Mesenchymal stem cell (in vitro differentiated cells and primary cell): Measurements from ENCODE around the gene PKNOX1.
"Not testable (repeated sequence)": the region's sequence is repeated elsewhere in the genome, so short reads cannot be mapped to it uniquely, and the experiment has no call there.

ENCODE experiments used
- DNase-seq: peaks from one replicate; pipeline ENCODE4 v3.0.0-alpha.2; 2013
- H2AFZ ChIP-seq: one replicate; pipeline ENCODE4 v1.6.1; 2013; ENCODE audit warnings: low read depth, mild to moderate bottlenecking, control low read depth, inconsistent platforms, low read length, moderate library complexity
- H2AK5ac ChIP-seq: 2 replicates; pipeline ENCODE4 v1.6.1; 2013; ENCODE audit warnings: low read length, moderate library complexity, mild to moderate bottlenecking, inconsistent platforms; ENCODE audit not compliant: severe bottlenecking
- H2BK120ac ChIP-seq: one replicate; pipeline ENCODE4 v1.6.1; 2013; ENCODE audit warnings: low read depth, mild to moderate bottlenecking, inconsistent platforms, low read length, moderate library complexity
- H2BK12ac ChIP-seq, 2 experiments: one replicate each; pipeline ENCODE4 v1.6.1; 2013; ENCODE audit warnings: inconsistent platforms in 2 of 2, low read length in 2 of 2, mild to moderate bottlenecking in 2 of 2, moderate library complexity in 2 of 2, control low read depth in 1 of 2
- H2BK15ac ChIP-seq: one replicate; pipeline ENCODE4 v1.6.1; 2013; ENCODE audit warnings: mild to moderate bottlenecking, low read depth, inconsistent platforms; ENCODE audit not compliant: poor library complexity, severe bottlenecking
- H2BK5ac ChIP-seq: 2 replicates; pipeline ENCODE4 v1.6.1; 2013; ENCODE audit warnings: low read depth, mild to moderate bottlenecking, low read length, control low read depth, inconsistent platforms; ENCODE audit not compliant: poor library complexity, severe bottlenecking
- H3K14ac ChIP-seq, 2 experiments: one replicate each; pipeline ENCODE4 v1.6.1; 2013; ENCODE audit warnings: inconsistent platforms in 2 of 2, low read length in 2 of 2, control low read depth in 1 of 2, mild to moderate bottlenecking in 1 of 2, moderate library complexity in 1 of 2
- H3K18ac ChIP-seq, 2 experiments: one replicate each; pipeline ENCODE4 v1.6.1; 2013; ENCODE audit warnings: inconsistent platforms in 2 of 2, low read length in 2 of 2, control low read depth in 1 of 2, low read depth in 1 of 2, mild to moderate bottlenecking in 1 of 2
- H3K23ac ChIP-seq, 2 experiments: one replicate each; pipeline ENCODE4 v1.6.1; 2013; ENCODE audit warnings: inconsistent platforms in 2 of 2, low read length in 2 of 2, mild to moderate bottlenecking in 2 of 2, moderate library complexity in 2 of 2, control low read depth in 1 of 2
- H3K27ac ChIP-seq: 2 replicates; pipeline ENCODE4 v1.5.1; 2013; ENCODE audit warnings: mild to moderate bottlenecking, moderate library complexity, low read length, control low read depth, inconsistent platforms; ENCODE audit not compliant: poor library complexity, severe bottlenecking
- H3K27me3 ChIP-seq, 2 experiments: 2 replicates each; pipeline versions ENCODE4 v1.6.1 to v1.7.0; 2013; ENCODE audit warnings: low read length in 2 of 2, mild to moderate bottlenecking in 2 of 2, moderate library complexity in 2 of 2, control low read depth in 1 of 2, inconsistent platforms in 1 of 2; ENCODE audit not compliant: control insufficient read depth in 1 of 2, insufficient read depth in 1 of 2
- H3K36me3 ChIP-seq, 2 experiments: 2 replicates each; pipeline versions ENCODE4 v1.6.1 to v1.7.0; 2013; ENCODE audit warnings: low read length in 2 of 2, control low read depth in 1 of 2, inconsistent platforms in 1 of 2, low read depth in 1 of 2, mild to moderate bottlenecking in 1 of 2; ENCODE audit not compliant: insufficient read depth in 2 of 2, control insufficient read depth in 1 of 2
- H3K4ac ChIP-seq, 2 experiments: one replicate each; pipeline ENCODE4 v1.6.1; 2013; ENCODE audit warnings: inconsistent platforms in 2 of 2, low read length in 2 of 2, mild to moderate bottlenecking in 2 of 2, moderate library complexity in 2 of 2, control low read depth in 1 of 2, low read depth in 1 of 2
- H3K4me1 ChIP-seq: 2 replicates; pipeline ENCODE4 v1.6.1; 2013; ENCODE audit warnings: low read depth, low read length, control low read depth; ENCODE audit not compliant: control insufficient read depth, insufficient read depth
- H3K4me2 ChIP-seq: 2 replicates; pipeline ENCODE4 v1.6.1; 2013; ENCODE audit warnings: low read length, mild to moderate bottlenecking, inconsistent platforms; ENCODE audit not compliant: poor library complexity, severe bottlenecking
- H3K4me3 ChIP-seq, 2 experiments: 2 replicates each; pipeline versions ENCODE4 v1.5.1 to v1.7.0; 2013; ENCODE audit warnings: low read length in 2 of 2, mild to moderate bottlenecking in 2 of 2, control low read depth in 1 of 2, low read depth in 1 of 2; ENCODE audit not compliant: insufficient read depth in 1 of 2
- H3K79me1 ChIP-seq: replicated peaks from 2 replicates; pipeline ENCODE4 v1.6.1; 2013; ENCODE audit warnings: mild to moderate bottlenecking, control low read depth, low read length, inconsistent platforms; ENCODE audit not compliant: poor library complexity, severe bottlenecking
- H3K9ac ChIP-seq: 2 replicates; pipeline ENCODE4 v1.7.0; 2013; ENCODE audit warnings: mild to moderate bottlenecking, low read length, moderate library complexity
- H3K9me3 ChIP-seq: 2 replicates; pipeline ENCODE4 v1.7.0; 2013; ENCODE audit warnings: mild to moderate bottlenecking, low read length; ENCODE audit not compliant: control insufficient read depth
- H4K8ac ChIP-seq: one replicate; pipeline ENCODE4 v1.6.1; 2013; ENCODE audit warnings: inconsistent platforms, mild to moderate bottlenecking, low read length, moderate library complexity
- H4K91ac ChIP-seq: one replicate; pipeline ENCODE4 v1.6.1; 2013; ENCODE audit warnings: mild to moderate bottlenecking, low read length, inconsistent platforms
- WGBS: methylation state at CpG from one replicate; pipeline ENCODE4 v1.1.7; 2013; ENCODE audit warnings: mixed read lengths; 5-methylcytosine and 5-hydroxymethylcytosine counted together

PKNOX1 gene

DNA sequence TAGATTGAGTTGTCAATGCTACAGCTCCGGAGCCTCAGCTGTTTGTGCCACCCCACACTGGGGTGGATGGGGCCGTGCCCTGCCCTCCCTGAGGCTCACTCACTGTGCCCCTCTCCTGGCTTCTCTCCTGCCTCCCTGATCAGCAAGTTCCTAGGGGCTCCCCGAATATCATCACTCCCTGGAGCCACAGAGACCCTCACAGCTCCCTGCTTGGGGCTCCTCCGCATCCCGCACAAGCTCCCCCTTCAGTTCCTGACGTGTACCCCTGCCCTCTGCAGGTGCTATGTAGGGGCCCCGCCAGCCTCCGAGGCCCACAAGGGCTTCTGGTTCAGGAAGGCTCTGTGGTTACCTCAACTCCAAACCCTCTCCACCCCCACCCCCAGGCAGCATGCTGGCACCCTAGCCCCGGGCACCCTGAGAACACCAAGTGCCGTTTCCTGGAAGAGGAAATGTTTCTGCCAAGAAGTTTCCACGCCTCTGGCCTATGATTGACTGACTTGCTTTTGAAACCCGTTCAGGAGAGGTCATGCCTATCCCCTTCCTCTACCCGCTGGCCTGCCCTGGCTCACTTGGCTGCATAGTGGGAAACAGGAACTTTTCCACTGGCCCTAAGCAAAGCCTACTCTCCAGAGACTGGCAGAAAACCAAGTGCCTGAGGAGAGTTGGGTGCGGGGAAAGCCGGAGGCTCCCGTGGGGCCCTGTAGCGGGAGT, 71.0 kb downstream of the PKNOX1 start:
- not testable (repeated sequence) for H3K4me3 ChIP-seq

GRCh38 chr21:43045876-43046821, 71.8 kb downstream of the PKNOX1 start:
- H4K91ac ChIP-seq, H3K4me2 ChIP-seq, H3K27ac ChIP-seq, H2BK120ac ChIP-seq, H3K79me1 ChIP-seq, H2BK15ac ChIP-seq, H3K4me3 ChIP-seq, H4K8ac ChIP-seq, H3K9ac ChIP-seq, H3K18ac ChIP-seq, DNase-seq, H3K14ac ChIP-seq, H3K9me3 ChIP-seq, H3K4ac ChIP-seq, H2BK12ac ChIP-seq, H3K23ac ChIP-seq, H3K27me3 ChIP-seq, H2AFZ ChIP-seq, H3K4me1 ChIP-seq, H2AK5ac ChIP-seq, H2BK5ac ChIP-seq, H3K36me3 ChIP-seq: not testable (repeated sequence)
- 58% methylated on average over 4 of the region's 21 CpGs for WGBS

More for the DNA sequence above, 71.0 kb downstream of the PKNOX1 start:
- DNase-seq, H3K23ac ChIP-seq, H2AFZ ChIP-seq, H2AK5ac ChIP-seq, H3K79me1 ChIP-seq, H3K36me3 ChIP-seq, H2BK12ac ChIP-seq, H2BK5ac ChIP-seq, H3K14ac ChIP-seq, H3K9me3 ChIP-seq, H2BK120ac ChIP-seq, H3K4me2 ChIP-seq, H2BK15ac ChIP-seq, H4K8ac ChIP-seq, H3K18ac ChIP-seq, H3K27ac ChIP-seq, H3K9ac ChIP-seq, H4K91ac ChIP-seq, H3K27me3 ChIP-seq, H3K4me1 ChIP-seq, H3K4ac ChIP-seq: not testable (repeated sequence)
- 100% methylated on average over 2 of the region's 17 CpGs for WGBS

DNA sequence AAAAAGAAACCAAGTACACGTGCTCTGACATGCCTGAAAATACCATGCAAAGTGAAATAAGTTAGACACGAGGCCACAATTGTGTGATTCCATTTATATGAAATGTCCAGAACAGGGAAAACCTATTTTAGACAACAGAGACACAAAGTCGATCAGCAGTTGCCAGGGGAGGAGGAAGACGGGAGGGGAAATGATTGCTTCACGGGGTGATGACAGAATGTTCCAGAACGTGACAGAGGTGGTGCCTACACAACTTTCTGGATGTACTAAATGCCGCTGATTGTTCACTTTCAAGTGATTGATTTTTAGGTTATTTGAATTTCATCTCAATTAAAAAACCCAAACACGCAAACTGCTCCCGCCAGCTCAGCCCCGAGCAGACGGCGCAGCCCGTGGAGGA, 78.8 kb downstream of the PKNOX1 start:
- H2BK120ac ChIP-seq, H2BK5ac ChIP-seq, H3K4ac ChIP-seq, H3K23ac ChIP-seq, H3K18ac ChIP-seq, DNase-seq, H3K9ac ChIP-seq, H3K79me1 ChIP-seq, H2BK12ac ChIP-seq, H3K4me1 ChIP-seq, H3K27me3 ChIP-seq, H4K8ac ChIP-seq, H2AFZ ChIP-seq, H3K36me3 ChIP-seq, H2AK5ac ChIP-seq, H3K9me3 ChIP-seq, H3K4me3 ChIP-seq, H4K91ac ChIP-seq, H2BK15ac ChIP-seq, H3K27ac ChIP-seq, H3K4me2 ChIP-seq, H3K14ac ChIP-seq: not testable (repeated sequence)
- no CpG with 5 or more reads among the region's 13 CpGs for WGBS

DNA sequence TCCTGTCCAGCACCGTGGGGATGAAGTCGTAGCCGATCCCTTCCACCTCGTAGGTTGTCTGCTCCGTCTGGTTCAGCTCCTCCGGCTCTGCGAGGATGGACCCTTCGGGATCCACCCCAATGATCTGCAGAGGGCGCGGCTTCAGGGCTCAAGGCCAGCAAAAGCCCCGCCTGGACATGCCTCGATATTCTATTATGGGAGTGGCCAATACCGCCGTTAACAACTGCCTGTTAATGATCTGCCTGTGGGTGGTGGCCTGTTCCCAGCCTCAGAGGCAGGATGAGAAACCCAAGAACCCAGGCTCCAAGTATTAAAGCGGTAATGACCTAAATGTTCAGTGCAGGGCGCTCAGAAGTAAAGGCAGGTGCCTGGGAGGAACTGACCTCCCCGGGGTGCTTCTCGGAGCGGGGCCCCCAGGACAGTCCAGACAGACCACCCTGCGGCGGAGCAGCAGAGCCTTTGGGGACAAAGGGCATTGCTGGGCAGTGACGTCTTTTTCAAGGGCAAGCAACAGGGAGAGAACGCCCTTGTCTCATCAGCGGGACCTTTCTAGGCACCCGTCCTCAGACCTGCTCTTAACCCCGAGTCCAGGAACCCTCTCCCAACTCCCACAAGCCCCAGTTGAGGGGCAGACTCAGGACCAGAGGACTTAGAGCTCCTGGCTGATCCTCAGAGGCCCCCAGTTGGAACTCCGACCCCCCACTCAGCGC, 88.7 kb downstream of the PKNOX1 start:
- not testable (repeated sequence) for H3K18ac ChIP-seq, H3K79me1 ChIP-seq, H2BK120ac ChIP-seq, H2AK5ac ChIP-seq, H3K4ac ChIP-seq, H4K8ac ChIP-seq, H3K9me3 ChIP-seq, H3K14ac ChIP-seq, H3K27ac ChIP-seq, H3K4me3 ChIP-seq, H2BK15ac ChIP-seq, DNase-seq, H3K23ac ChIP-seq, H2BK5ac ChIP-seq, H3K36me3 ChIP-seq, H4K91ac ChIP-seq, H3K4me1 ChIP-seq, H3K27me3 ChIP-seq, H2AFZ ChIP-seq, H3K4me2 ChIP-seq, H3K9ac ChIP-seq, H2BK12ac ChIP-seq
- WGBS = no CpG with 5 or more reads among the region's 28 CpGs
